ENCODE measurements around the gene NPW. TPM values are rescaled to one million over a fixed set of nuclear protein-coding genes. Genes with fewer than 3 reads are reported as not detected.
A peak's percentile ranks its signal among the peaks of the same experiment; 100 is the strongest.

NPW gene
- total and polyA plus RNA-seq, 9 of the 15 experiments (the other 6 are each of a cell fraction or from before 2014, with no cell fraction given), result 0.14 to 4.0 (median 2.6) TPM; not detected in 4

DNA sequence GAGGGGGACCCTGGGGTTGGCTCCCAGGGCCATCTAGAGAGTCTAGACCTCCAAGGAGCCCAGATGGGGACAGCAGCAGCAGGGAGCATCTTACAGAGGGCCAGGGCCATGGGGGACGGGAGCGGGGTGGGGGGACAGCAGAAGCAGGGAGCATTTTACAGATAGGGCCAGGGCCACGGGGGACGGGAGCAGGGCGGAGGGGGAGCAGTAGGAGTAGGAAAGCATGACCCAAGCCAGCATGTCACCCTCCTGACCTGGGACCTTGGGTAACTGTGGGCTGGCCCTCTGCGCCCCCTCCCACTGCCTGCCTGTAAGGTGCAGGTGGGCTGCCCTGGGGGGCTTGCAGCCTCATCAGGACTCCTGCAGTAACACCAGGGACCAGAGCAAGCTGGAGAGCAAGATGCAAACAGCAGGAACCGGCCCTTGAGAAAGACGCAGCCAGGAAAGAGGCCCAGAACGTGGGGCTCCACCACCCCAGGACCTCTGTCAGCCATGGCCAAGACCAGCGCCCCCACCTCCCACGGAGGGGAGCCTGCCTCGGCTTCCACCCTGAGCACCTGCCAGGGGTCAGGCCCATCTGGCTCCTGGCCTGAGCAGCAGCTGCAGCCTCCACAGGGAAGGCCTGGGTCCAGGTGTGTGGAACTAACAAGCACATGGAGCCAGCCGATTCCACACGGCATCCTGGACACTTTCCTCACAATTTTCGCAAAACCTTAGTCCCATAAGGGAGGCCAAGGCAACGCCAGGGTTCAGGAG lies 12.3 kb upstream of the NPW start:
- H3K27me3 ChIP-seq (ENCODE audit: control insufficient read depth in 2 of 2, insufficient read depth in 2 of 2, low read length in 2 of 2), result no peaks in the 10 kb centered on the region
- ATAC-seq (no peak), DNase-seq (ENCODE audit: extremely low read depth in 1 of 4, low spot score in 3 of 4) (no peak), FAIRE-seq (no peak)
- TF ChIP-seq ZNF143 (CRISPR knock-in tag; IDR thresholded peaks at IDR 0.05) (0 out of 2 replicates have a peak, but pooled peaks have one; percentile 13), MAX (CRISPR knock-in tag; IDR thresholded peaks at IDR 0.05) (0 out of 2 replicates have a peak, but pooled peaks have one; percentile 39), STAT5A (IDR thresholded peaks at IDR 0.05; ENCODE audit: borderline replicate concordance, low read length) (no peak), FOXK1 (CRISPR knock-in tag; IDR thresholded peaks at IDR 0.05; ENCODE audit: borderline replicate concordance) (0 out of 2 replicates have a peak, but pooled peaks have one; percentile 20), TAF9B (IDR thresholded peaks at IDR 0.05; ENCODE audit: partially characterized antibody) (no peak), RBFOX2 (IDR thresholded peaks at IDR 0.05; ENCODE audit: low read depth, low read length) (peak; percentile 54), FOXM1 (IDR thresholded peaks at IDR 0.05; ENCODE audit: low read depth) (no peak), FOXM1 (CRISPR knock-in tag; IDR thresholded peaks at IDR 0.05; ENCODE audit: low read depth) (no peak), POLR2G (IDR thresholded peaks at IDR 0.05; ENCODE audit: low read depth, low read length) (peak; percentile 53), BMI1 (IDR thresholded peaks at IDR 0.05; ENCODE audit: low read length) (no peak), ZBTB7A (IDR thresholded peaks at IDR 0.05; ENCODE audit: borderline replicate concordance, control insufficient read depth, low read depth, low read length) (peak; percentile 6; the same call in 1 of the 2 replicates), ZFX (CRISPR knock-in tag; IDR thresholded peaks at IDR 0.05) (0 out of 2 replicates have a peak, but pooled peaks have one; percentile 4)
- H2AFZ ChIP-seq (ENCODE audit: low read depth, low read length), result no peak overlapping the region
- H3K9me3 ChIP-seq (replicated peaks; ENCODE audit: control insufficient read depth, insufficient read depth, low read depth, low read length), result no peaks in the 10 kb centered on the region
- ChIA-PET CTCF (ENCODE audit: low intra/inter-chr PET ratio) (no interaction called here), POLR2A (interaction anchor here (0.6 to 2.6 kb wide), 5 partner anchors 10 to 453 kb away, joined by 3 to 13 read pairs (median 4); partner anchors contain the start of genes RPS2, TEDC2 and TRAF7)
- peak overlapping the region; percentile 99 for H3K4me3 ChIP-seq
- H3K9ac ChIP-seq (ENCODE audit: insufficient read depth in 1 of 2, low read depth in 2 of 2, low read length in 2 of 2), result peak overlapping the region; percentile 91 to 99
- in situ Hi-C loops (cut with MboI), result no loop called here
- BruUV-seq (replicated peaks), result no TSS peak
- intact Hi-C loops (cut with micrococcal nuclease), result no loop called here
- H3K4me1 ChIP-seq (replicated peaks in 1 of 2; ENCODE audit: control insufficient read depth in 2 of 2, insufficient read depth in 2 of 2, low read length in 2 of 2), result peaks cover 27 to 83% of the 10 kb centered on the region in 2 experiments
- 40% methylated on average over 6 of the region's 16 CpGs for WGBS (ENCODE audit: insufficient coverage, low coverage, missing lambda C conversion rate)
- peaks cover 83% of the 10 kb centered on the region for H3K79me2 ChIP-seq (ENCODE audit: control insufficient read depth, insufficient read depth, low read length)
- H3K9me1 ChIP-seq (ENCODE audit: control insufficient read depth, insufficient read depth, low read length), result peaks cover 19% of the 10 kb centered on the region
- peak overlapping the region; percentile 42; the same call in 1 of the 3 replicates for H3K27ac ChIP-seq (ENCODE audit: extremely low read depth, low read depth, low read length)
- H3K36me3 ChIP-seq (ENCODE audit: control insufficient read depth, insufficient read depth, low read length), result peaks cover 57% of the 10 kb centered on the region; the same call in 2 of the 3 replicates
- peaks cover 46% of the 10 kb centered on the region for H4K20me1 ChIP-seq (replicated peaks; ENCODE audit: control insufficient read depth, insufficient read depth, low read length)
- H3K4me2 ChIP-seq (ENCODE audit: insufficient read depth, low read length), result peak overlapping the region; percentile 93

All from K562 (cell line).